ENCODE measurements around the gene SORCS2.

GRCh38 chr4:7336732-7337131 lies 144.4 kb downstream of the SORCS2 start:
- TF ChIP-seq POLR2A (IDR thresholded peaks at IDR 0.05; ENCODE audit: low read length) = no peak
- no peak for TF ChIP-seq GATA1 (IDR thresholded peaks at IDR 0.05; ENCODE audit: low read depth, low read length)
